ENCODE data around the gene HEY2. TPM values are rescaled to one million over a fixed set of nuclear protein-coding genes. Genes with fewer than 3 reads are reported as not detected.

Gene HEY2
- total and polyA plus RNA-seq, 2 donors (not counting 3 experiments of a cell fraction or from before 2014, with no cell fraction given): 0.07 TPM; not detected in 1

DNA sequence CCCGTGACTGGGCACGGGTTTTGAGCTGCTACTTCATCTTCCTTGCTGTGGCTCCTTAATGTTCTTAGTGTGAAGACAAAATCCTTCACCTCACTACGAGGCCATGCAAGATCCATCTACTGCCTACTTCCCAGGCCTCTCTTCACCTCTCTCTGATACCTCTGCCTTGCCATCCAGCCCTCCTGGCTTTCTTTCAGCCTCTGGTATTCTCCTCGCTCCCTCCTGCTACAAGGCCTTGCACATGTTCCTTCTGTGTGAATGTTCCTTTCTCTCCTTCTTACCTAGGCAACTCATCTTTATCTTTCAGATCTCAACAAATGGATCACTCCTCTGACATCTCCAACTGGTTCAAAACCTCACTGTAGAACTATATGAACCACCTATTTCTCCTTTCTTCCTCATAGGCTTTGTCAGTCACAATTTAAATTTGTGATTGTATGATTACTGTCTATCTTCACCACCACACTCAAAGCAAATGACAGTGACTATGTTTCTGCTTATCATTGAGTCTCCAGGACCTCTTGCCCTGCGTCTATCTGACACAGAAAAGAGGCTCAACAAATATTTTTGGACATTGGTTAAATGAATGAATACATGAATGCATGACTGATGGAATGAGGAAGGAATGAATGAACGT, 19.8 kb downstream of the HEY2 start:
- Histone ChIP-seq H3K4me1 (ENCODE audit: control insufficient read depth, extremely low read depth, insufficient read depth, low read length) (no peaks in the 10 kb centered on the region), H4K20me1 (replicated peaks; ENCODE audit: control insufficient read depth, extremely low read depth, insufficient read depth, low read length) (no peaks in the 10 kb centered on the region), H3K9me1 (replicated peaks; ENCODE audit: control insufficient read depth, extremely low read depth, insufficient read depth, low read length) (no peaks in the 10 kb centered on the region), H3K9me3 (replicated peaks; ENCODE audit: control insufficient read depth, insufficient read depth, low read length) (no peaks in the 10 kb centered on the region), H3K4me3 (replicated peaks in 1 of 3; ENCODE audit: insufficient read depth in 1 of 3, low read depth in 1 of 3, low read length in 3 of 3) (no peak overlapping the region), H2AFZ (ENCODE audit: low read depth, low read length) (no peak overlapping the region), H3K79me2 (ENCODE audit: control insufficient read depth, insufficient read depth, low read length) (no peaks in the 10 kb centered on the region), H3K36me3 (ENCODE audit: control insufficient read depth in 2 of 2, extremely low read depth in 1 of 2, insufficient read depth in 2 of 2, low read length in 2 of 2) (no peaks in the 10 kb centered on the region), H3K27ac (ENCODE audit: insufficient read depth, low read depth, low read length) (no peak overlapping the region), H3K4me2 (ENCODE audit: insufficient read depth, low read length) (no peak overlapping the region), H3K27me3 (ENCODE audit: control insufficient read depth in 2 of 2, insufficient read depth in 2 of 2, low read length in 2 of 2) (peaks cover 4 to 19% of the 10 kb centered on the region in 2 experiments), H3K9ac (replicated peaks; ENCODE audit: extremely low read depth, insufficient read depth, low read length) (no peak overlapping the region)
- dilution Hi-C loops (cut with MboI; ENCODE audit: extremely low pct_ligation_motif_present, low sequenced_read_pairs) (loop anchor here (10.0 kb wide), 1 partner anchor 454 kb away; no protein-coding TSS in a partner anchor), intact Hi-C loops (cut with micrococcal nuclease) (loop anchor here (1.0 to 2.0 kb wide), 3 partner anchors 458 to 898 kb away; partner anchors contain the start of gene TPD52L1)
- POLR2A ChIA-PET: no interaction called here
- DNase-seq (ENCODE audit: low read depth, low spot score) (no peak), FAIRE-seq (no peak)
- TF ChIP-seq, protein P1, sequence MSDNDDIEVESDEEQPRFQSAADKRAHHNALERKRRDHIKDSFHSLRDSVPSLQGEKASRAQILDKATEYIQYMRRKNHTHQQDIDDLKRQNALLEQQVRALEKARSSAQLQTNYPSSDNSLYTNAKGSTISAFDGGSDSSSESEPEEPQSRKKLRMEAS (IDR thresholded peaks at IDR 0.05; ENCODE audit: insufficient read depth, insufficient read length): no peak
- TF ChIP-seq EZH2 (IDR thresholded peaks at IDR 0.05; ENCODE audit: borderline replicate concordance, low read depth, low read length, severe bottlenecking) (no peak), POLR2A (IDR thresholded peaks at IDR 0.05; ENCODE audit: low read depth, low read length) (no peak), GATA2 (IDR thresholded peaks at IDR 0.05; ENCODE audit: insufficient read depth, insufficient read length, low read depth, low read length) (no peak), POLR2AphosphoS5 (IDR thresholded peaks at IDR 0.05; ENCODE audit: insufficient read depth, low read depth, low read length) (no peak), JUN (IDR thresholded peaks at IDR 0.05; ENCODE audit: borderline replicate concordance, insufficient read depth, insufficient read length, low read depth) (no peak), FOS (IDR thresholded peaks at IDR 0.05; ENCODE audit: borderline replicate concordance, insufficient read depth, low read length) (no peak), MYC (IDR thresholded peaks at IDR 0.05; ENCODE audit: low read depth, low read length) (no peak)
- TF ChIP-seq, protein P2, sequence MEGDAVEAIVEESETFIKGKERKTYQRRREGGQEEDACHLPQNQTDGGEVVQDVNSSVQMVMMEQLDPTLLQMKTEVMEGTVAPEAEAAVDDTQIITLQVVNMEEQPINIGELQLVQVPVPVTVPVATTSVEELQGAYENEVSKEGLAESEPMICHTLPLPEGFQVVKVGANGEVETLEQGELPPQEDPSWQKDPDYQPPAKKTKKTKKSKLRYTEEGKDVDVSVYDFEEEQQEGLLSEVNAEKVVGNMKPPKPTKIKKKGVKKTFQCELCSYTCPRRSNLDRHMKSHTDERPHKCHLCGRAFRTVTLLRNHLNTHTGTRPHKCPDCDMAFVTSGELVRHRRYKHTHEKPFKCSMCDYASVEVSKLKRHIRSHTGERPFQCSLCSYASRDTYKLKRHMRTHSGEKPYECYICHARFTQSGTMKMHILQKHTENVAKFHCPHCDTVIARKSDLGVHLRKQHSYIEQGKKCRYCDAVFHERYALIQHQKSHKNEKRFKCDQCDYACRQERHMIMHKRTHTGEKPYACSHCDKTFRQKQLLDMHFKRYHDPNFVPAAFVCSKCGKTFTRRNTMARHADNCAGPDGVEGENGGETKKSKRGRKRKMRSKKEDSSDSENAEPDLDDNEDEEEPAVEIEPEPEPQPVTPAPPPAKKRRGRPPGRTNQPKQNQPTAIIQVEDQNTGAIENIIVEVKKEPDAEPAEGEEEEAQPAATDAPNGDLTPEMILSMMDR (IDR thresholded peaks at IDR 0.05; ENCODE audit: extremely low read depth in 1 of 2, insufficient read depth in 1 of 2, low read depth in 1 of 2, low read length in 2 of 2): no peak
- BruUV-seq (replicated peaks): no TSS peak
- CTCF ChIA-PET: interaction anchor here (1.5 to 7.1 kb wide), 4 partner anchors 10 to 616 kb away, joined by 3 to 114 read pairs (median 12); partner anchors contain the start of gene TPD52L1

All from endothelial cell of umbilical vein (primary cell).